GM12875 (cell line): ENCODE measurements around the gene CLCN7.

Source experiments
- H3K4me3 ChIP-seq: one replicate; pipeline ENCODE4 v1.5.1; 2011; ENCODE audit warnings: low read depth, low read length, control low read depth
- TF ChIP-seq, protein P1 (sequence below): IDR thresholded peaks from 2 replicates; pipeline ENCODE4 v1.5.1; 2011; ENCODE audit warnings: low read depth, mild to moderate bottlenecking, control low read depth, inconsistent platforms, low read length, moderate library complexity, borderline replicate concordance; ENCODE audit not compliant: insufficient read depth

The CLCN7 gene

DNA sequence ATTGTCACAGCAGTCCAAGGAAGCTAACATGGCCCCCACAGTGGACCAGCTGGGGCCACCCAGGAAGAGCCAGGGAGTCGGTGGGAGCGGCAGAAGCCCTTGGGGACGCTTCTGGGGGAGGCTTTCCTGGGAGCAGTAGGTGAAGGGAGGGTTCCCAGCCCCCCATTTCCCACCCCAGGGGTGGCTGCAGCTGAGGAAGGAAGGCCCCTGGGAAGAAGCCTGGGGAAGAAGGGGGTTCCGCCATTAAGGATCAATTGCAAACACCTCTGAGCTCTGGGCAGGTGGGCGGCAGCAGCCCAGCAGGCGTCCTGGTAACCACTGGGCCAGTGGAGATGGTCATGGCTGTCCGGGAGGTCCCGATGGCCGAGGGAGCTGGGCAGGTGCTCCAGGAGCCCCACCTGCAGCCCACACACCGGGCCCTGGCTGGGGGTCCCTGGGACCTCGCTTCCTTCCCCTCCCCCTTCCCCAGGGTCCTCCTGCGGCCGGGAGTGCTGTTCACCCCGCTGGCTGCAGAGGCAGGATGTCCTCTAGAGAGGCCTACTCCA is 44.5 kb downstream of the CLCN7 start:
- TF ChIP-seq, protein P1, sequence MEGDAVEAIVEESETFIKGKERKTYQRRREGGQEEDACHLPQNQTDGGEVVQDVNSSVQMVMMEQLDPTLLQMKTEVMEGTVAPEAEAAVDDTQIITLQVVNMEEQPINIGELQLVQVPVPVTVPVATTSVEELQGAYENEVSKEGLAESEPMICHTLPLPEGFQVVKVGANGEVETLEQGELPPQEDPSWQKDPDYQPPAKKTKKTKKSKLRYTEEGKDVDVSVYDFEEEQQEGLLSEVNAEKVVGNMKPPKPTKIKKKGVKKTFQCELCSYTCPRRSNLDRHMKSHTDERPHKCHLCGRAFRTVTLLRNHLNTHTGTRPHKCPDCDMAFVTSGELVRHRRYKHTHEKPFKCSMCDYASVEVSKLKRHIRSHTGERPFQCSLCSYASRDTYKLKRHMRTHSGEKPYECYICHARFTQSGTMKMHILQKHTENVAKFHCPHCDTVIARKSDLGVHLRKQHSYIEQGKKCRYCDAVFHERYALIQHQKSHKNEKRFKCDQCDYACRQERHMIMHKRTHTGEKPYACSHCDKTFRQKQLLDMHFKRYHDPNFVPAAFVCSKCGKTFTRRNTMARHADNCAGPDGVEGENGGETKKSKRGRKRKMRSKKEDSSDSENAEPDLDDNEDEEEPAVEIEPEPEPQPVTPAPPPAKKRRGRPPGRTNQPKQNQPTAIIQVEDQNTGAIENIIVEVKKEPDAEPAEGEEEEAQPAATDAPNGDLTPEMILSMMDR = no peak
- no peak overlapping the region for H3K4me3 ChIP-seq

DNA sequence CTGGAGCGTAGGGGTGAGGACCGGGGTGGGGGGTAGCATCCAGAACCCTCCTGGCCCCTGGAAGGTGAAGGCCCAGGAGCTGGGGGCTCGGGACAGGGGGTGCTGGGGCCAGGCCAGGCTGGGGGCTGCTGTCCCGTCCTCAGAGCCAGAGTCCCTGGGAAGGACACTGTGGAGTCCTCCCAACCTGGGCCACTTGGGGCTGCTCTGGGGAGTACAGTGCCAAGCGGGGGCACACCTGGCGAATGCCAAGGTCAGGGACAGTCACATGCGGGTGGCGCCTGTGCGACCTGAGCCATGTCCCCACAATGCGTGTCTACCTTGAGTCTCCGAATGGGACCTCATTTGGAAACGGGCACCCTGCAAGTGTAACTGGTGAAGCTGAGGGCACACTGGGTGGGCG is 45.2 kb downstream of the CLCN7 start:
- TF ChIP-seq, protein P1 = no peak
- no peak overlapping the region for H3K4me3 ChIP-seq

DNA sequence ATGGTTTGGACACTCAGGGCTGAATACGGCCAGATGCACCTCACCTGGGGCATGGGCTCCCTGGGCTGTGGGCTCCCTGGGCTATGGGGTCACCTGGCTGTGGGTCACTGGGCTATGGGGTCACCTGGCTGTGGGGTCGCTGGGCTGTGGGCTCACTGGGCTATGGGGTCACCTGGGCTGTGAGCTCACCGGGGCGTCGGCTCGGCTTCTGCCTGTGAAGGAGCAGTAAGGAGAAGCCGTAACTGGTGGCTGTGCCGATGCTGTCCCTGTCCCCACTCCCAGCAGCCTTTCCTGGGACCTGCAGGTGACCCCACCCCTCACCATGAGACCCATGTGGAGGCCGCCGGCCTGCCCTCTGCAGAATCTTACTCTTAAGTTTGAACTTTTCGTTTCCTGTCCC is 45.8 kb downstream of the CLCN7 start:
- H3K4me3 ChIP-seq = no peak overlapping the region
- TF ChIP-seq, protein P1 = no peak

DNA sequence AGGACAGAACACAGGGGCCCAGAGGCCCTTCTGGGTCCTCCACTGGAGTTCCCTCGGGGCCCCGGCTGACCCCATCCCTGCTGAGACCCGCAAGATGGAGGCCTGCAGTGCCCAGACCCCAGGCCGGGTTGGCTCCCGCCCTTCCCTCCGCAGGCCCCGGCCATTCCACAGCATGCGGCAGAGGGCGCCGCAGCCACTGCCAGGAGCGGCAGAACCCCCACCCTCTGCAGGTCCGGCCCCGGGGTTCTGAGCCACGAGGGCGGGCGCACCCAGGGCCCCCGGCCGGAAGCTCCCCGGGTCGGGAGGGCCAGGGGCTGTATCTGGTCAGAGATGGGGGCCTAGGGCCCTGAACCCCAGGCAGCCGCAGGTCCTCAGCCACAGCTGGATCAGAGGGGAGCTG is 46.3 kb downstream of the CLCN7 start:
- TF ChIP-seq, protein P1 = peak; percentile 33; the same call in 1 of the 2 replicates
- H3K4me3 ChIP-seq = no peak overlapping the region

DNA sequence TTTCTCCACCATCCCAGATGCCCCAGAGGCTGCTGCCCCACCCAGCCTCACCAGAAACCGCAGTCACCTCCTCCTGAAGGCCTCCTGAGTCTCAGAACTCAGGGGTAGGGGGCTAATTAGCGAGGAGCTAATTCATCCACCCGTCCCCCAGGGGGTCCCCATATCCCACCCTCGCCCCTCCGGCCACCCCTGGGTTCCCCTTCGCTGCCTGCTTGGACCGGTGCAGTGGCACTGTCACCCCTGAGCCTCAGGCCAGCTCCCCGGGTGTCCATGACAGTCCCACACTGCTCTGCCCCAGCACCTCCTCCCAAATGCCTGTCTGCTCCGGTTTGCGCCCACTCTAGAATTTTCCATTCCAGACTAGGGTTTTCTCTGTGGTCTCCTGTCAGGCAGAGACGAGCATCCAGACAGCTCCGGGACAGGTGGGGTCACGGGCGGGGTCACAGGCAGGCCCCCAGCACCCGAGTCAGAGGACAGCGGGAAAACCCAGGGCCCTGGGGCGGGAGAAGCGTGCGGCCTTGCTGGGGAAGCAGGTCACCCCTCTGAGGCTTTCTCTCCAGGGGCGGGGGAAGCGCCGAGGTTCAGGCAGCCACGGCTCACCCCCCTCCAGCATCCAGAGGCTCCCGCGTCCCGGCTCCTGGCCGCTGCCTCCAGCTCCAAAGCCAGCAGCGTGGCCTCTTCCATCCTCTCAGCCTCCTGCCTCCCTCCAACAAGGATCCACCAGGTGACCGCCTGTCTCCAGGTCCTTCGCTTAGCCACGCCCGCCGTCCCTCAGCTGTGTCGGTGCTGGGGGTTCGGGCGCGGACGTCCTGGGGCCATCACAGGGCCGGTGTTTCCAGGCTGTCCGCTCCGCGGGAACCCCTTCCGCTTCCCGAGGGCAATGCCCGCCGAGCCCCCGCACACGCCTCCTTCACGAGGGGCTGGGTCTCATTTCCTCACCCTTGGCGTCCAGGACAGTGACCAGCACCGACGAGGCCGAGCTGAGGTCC is 47.1 kb downstream of the CLCN7 start:
- H3K4me3 ChIP-seq = no peak overlapping the region
- TF ChIP-seq, protein P1 = no peak

DNA sequence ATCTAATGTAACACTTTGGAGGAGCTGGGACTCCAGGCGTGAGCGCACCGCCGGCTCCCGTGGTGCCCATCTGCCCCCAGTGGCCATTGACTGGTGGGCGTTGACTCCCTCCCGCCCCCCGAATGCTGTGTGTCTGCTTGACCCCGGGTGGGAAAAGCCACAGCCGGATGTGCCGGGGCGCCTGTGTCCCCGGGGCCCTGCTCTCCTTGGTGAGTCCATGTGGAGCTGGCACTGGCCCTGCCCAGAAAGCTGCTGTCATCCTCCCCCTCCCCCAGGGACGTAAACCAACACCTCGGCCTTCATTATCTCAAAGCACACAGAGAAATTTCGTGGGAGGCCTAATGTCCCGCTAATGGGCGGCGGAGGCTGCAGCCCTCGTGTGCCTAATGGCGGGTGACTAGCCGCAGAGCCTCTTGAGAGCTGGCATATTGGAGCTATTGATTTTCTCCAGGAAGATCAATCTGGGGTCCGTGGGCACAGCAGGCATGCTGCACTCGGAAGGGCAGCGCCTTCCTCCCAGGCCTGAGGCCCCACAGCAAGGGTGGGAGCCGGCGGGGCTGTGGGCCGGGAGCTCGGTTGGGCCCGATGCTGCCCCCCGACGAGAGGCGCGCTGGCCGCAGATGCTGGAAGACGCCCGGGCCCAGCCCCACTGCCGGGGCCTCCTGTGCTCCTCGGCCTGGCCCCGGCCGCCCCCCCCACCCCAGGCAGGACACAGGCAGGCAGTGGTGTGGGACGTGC is 47.9 kb downstream of the CLCN7 start:
- TF ChIP-seq, protein P1 = no peak
- H3K4me3 ChIP-seq = no peak overlapping the region
